ENCODE measurements around the gene NDUFS8. TPM values are rescaled to one million over a fixed set of nuclear protein-coding genes. Genes with fewer than 3 reads are reported as not detected.

The NDUFS8 gene
- total RNA-seq, 1 donor from 2014 or later: 93.7 TPM

- ATAC-seq (ENCODE audit: low read depth) (no peak), DNase-seq (no peak)
- ChIA-PET CTCF (no interaction called here), POLR2A (no interaction called here)
- Mint-ChIP-seq H3K4me3 (no peak overlapping the region), H3K27ac (no peak overlapping the region), H3K4me1 (peaks cover 8% of the 10 kb centered on the region), H3K27me3 (no peaks in the 10 kb centered on the region), H3K9me3 (no peaks in the 10 kb centered on the region), H3K36me3 (ENCODE audit: low read depth) (peaks cover 77% of the 10 kb centered on the region)
- TF ChIP-seq CTCF (IDR thresholded peaks at IDR 0.05): no peak
- intact Hi-C loops (cut with micrococcal nuclease): no loop called here
Measured at GRCh38 chr11:68066742-68067141, 36.3 kb downstream of the NDUFS8 start.

- H3K27ac Mint-ChIP-seq: no peak overlapping the region
- DNase-seq (no peak), ATAC-seq (ENCODE audit: low read depth) (no peak)
- peaks cover 68% of the 10 kb centered on the region for H3K36me3 Mint-ChIP-seq (ENCODE audit: low read depth)
- H3K9me3 Mint-ChIP-seq: no peaks in the 10 kb centered on the region
- no peaks in the 10 kb centered on the region for H3K27me3 Mint-ChIP-seq
- ChIA-PET CTCF (no interaction called here), POLR2A (no interaction called here)
- intact Hi-C loops (cut with micrococcal nuclease): no loop called here
- peaks cover 11% of the 10 kb centered on the region for H3K4me1 Mint-ChIP-seq
- no peak overlapping the region for H3K4me3 Mint-ChIP-seq
- TF ChIP-seq CTCF (IDR thresholded peaks at IDR 0.05): no peak
Measured at GRCh38 chr11:68067991-68068390, 37.5 kb downstream of the NDUFS8 start.

- ChIA-PET CTCF (no interaction called here), POLR2A (interaction anchor here (0.6 to 0.9 kb wide), 2 partner anchors 10 to 49 kb away, joined by 3 to 4 read pairs; no protein-coding TSS in a partner anchor)
- Mint-ChIP-seq H3K27ac (peak overlapping the region; percentile 59), H3K9me3 (no peaks in the 10 kb centered on the region), H3K36me3 (ENCODE audit: low read depth) (peaks cover 52% of the 10 kb centered on the region), H3K27me3 (no peaks in the 10 kb centered on the region), H3K4me3 (no peak overlapping the region), H3K4me1 (peaks cover 11% of the 10 kb centered on the region)
- intact Hi-C loops (cut with micrococcal nuclease): no loop called here
- ATAC-seq (ENCODE audit: low read depth): peak; percentile 37
- TF ChIP-seq CTCF (IDR thresholded peaks at IDR 0.05): no peak
- DNase-seq: no peak
Measured at GRCh38 chr11:68071281-68072048, 41.0 kb downstream of the NDUFS8 start.

GRCh38 chr11:68074584-68075352 lies 44.3 kb downstream of the NDUFS8 start:
- Mint-ChIP-seq H3K4me3 (no peak overlapping the region), H3K36me3 (ENCODE audit: low read depth) (peaks cover 27% of the 10 kb centered on the region), H3K4me1 (peaks cover 25% of the 10 kb centered on the region), H3K27me3 (no peaks in the 10 kb centered on the region), H3K27ac (no peak overlapping the region), H3K9me3 (no peaks in the 10 kb centered on the region)
- TF ChIP-seq CTCF (IDR thresholded peaks at IDR 0.05): no peak
- intact Hi-C loops (cut with micrococcal nuclease): no loop called here
- ChIA-PET CTCF (no interaction called here), POLR2A (no interaction called here)
- ATAC-seq (ENCODE audit: low read depth) (no peak), DNase-seq (no peak)

- no peaks in the 10 kb centered on the region for H3K9me3 Mint-ChIP-seq
- ChIA-PET CTCF (no interaction called here), POLR2A (no interaction called here)
- H3K36me3 Mint-ChIP-seq (ENCODE audit: low read depth): peaks cover 22% of the 10 kb centered on the region
- H3K27me3 Mint-ChIP-seq: no peaks in the 10 kb centered on the region
- no peak overlapping the region for H3K27ac Mint-ChIP-seq
- H3K4me1 Mint-ChIP-seq: peaks cover 19% of the 10 kb centered on the region
- ATAC-seq (ENCODE audit: low read depth) (no peak), DNase-seq (no peak)
- intact Hi-C loops (cut with micrococcal nuclease): loop anchor here (1.0 kb wide), 1 partner anchor 130 kb away; no protein-coding TSS in a partner anchor
- no peak overlapping the region for H3K4me3 Mint-ChIP-seq
- TF ChIP-seq CTCF (IDR thresholded peaks at IDR 0.05): no peak
Measured at GRCh38 chr11:68076371-68077042, 46.0 kb downstream of the NDUFS8 start.

Measured in activated B cell treated with CpG ODN at 0.5 μM for 24 hours (primary cell).